ENCODE measurements around the gene SPACA1.
"Not testable (repeated sequence)": the region's sequence is repeated elsewhere in the genome, so short reads cannot be mapped to it uniquely, and the experiment has no call there.

SPACA1 gene, protein sequence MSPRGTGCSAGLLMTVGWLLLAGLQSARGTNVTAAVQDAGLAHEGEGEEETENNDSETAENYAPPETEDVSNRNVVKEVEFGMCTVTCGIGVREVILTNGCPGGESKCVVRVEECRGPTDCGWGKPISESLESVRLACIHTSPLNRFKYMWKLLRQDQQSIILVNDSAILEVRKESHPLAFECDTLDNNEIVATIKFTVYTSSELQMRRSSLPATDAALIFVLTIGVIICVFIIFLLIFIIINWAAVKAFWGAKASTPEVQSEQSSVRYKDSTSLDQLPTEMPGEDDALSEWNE

DNA sequence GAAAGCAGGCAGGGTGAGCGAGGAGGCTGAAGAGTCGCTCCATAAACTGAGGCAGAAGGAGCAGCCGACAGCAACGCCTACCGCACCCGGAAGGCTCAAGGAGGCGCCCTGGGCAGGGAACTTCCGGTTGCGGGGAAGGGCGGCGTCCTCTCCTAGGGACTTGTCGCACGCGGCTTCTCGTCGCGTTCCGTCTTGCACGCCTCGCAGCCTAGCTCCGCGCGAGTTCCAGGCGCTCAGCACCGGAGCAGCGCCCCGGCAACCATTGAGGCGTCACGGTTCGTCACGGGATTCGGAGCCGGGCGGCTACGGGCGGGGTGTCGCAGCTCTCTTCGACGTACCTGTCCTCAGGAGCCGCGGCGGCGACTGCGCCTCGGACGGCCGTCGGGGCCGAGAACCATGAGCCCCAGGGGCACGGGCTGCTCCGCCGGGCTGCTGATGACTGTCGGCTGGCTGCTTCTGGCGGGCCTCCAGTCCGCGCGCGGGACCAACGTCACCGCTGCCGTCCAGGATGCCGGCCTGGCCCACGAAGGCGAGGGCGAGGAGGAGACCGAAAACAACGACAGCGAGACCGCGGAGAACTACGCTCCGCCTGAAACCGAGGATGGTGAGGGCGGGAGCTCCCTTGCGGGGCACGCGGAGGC, at the start of gene SPACA1:
SPACA1 (plus strand) TSS at position 332 of the 641 bp plus-strand sequence; CDS start at position 397, 65 bp downstream.
- H3K4me3 ChIP-seq (ENCODE audit: low read depth, low read length) = no peak within 1 kb of the TSS
- TF ChIP-seq, protein P1, sequence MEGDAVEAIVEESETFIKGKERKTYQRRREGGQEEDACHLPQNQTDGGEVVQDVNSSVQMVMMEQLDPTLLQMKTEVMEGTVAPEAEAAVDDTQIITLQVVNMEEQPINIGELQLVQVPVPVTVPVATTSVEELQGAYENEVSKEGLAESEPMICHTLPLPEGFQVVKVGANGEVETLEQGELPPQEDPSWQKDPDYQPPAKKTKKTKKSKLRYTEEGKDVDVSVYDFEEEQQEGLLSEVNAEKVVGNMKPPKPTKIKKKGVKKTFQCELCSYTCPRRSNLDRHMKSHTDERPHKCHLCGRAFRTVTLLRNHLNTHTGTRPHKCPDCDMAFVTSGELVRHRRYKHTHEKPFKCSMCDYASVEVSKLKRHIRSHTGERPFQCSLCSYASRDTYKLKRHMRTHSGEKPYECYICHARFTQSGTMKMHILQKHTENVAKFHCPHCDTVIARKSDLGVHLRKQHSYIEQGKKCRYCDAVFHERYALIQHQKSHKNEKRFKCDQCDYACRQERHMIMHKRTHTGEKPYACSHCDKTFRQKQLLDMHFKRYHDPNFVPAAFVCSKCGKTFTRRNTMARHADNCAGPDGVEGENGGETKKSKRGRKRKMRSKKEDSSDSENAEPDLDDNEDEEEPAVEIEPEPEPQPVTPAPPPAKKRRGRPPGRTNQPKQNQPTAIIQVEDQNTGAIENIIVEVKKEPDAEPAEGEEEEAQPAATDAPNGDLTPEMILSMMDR (IDR thresholded peaks at IDR 0.05; ENCODE audit: control insufficient read depth, extremely low read depth, insufficient read depth) = no peak
- no peak for DNase-seq (ENCODE audit: low read depth)

DNA sequence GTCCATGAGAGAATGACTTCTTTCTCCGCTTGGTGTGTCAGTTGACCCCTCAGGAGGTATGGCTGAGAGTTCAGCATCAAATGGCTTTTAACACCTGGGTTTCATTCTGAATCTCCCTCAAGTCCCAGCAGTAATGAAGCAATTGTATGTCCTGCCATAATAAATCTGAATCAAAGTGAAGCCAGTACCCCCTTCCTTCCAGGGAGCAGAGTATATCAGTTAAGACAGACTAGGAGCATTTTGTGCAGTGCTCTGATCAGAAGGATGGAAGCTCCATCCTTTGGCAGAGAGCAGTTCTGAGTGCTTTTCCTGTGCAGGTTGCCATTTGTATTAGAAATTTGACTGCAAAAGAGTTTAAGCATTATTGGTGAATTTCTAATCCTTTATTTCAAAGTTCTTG, 46.9 kb upstream of the SPACA1 start:
- TF ChIP-seq, protein P1 (IDR thresholded peaks at IDR 0.05; ENCODE audit: control insufficient read depth, extremely low read depth, insufficient read depth) = no peak
- no peak for DNase-seq (ENCODE audit: low read depth)
- no peak overlapping the region for H3K4me3 ChIP-seq (ENCODE audit: low read depth, low read length)

DNA sequence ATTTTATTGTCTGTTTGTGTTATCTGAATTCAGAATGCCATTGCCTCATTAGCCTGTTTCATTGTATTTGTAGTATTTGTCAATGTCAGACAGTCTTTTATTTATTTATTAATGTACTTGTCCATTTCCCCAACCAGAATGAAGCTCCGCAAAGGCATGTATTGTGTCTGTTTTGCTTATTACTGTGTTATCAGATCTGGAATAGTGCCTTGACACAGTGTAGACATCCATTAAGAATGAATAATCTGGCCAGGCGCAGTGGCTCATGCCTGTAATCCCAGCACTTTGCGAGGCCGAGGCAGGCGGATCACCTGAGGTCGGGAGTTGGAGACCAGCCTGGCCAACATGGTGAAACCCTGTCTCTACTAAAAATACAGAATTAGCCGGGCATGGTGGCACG, 46.4 kb upstream of the SPACA1 start:
- not testable (repeated sequence) for DNase-seq (ENCODE audit: low read depth)

DNA sequence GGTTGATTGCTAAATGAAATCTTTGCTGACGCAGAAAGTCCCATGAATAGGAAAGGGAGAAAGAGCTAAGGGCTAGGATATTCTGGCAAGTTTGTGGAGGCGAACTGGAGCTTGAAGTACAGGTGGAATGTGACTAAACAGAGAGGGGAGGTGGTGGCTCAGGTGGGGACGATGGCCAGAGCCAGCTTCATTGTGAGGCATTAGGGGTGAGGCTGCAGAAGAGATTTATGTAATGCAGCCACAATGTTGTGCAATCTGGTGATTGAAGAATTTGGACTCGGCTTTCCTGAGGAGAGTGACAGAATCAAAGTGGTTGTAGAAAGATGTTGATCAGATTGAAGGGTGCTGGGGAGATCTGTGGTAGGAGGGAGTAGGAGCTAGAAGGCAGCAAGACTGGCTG, 42.9 kb upstream of the SPACA1 start:
- no peak overlapping the region for H3K4me3 ChIP-seq (ENCODE audit: low read depth, low read length)
- DNase-seq (ENCODE audit: low read depth) = no peak
- TF ChIP-seq, protein P1 (IDR thresholded peaks at IDR 0.05; ENCODE audit: control insufficient read depth, extremely low read depth, insufficient read depth) = no peak

More for the DNA sequence above, 46.4 kb upstream of the SPACA1 start:
- not testable (repeated sequence) for H3K4me3 ChIP-seq (ENCODE audit: low read depth, low read length)

DNA sequence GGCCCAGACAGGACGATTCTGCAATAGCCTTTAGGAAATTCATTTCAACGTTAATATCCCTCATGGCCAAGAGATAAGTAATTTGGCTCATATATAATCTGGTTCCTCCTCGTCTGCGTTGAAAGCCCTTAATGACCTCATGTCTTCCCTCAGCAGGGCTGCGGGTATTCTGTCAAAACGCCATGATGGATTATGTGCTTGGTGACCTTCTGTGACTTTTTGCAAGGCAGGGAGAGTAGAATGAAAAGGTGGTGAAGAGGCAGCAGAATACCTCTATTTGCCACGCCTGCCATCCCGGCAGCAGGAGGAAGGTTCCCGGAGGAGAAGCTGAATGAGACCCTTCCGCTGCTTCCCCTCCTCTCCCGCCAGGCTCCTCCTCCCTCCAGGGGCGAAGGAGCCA, 41.1 kb upstream of the SPACA1 start:
- H3K4me3 ChIP-seq (ENCODE audit: low read depth, low read length) = no peak overlapping the region
- no peak for DNase-seq (ENCODE audit: low read depth)
- TF ChIP-seq, protein P1 (IDR thresholded peaks at IDR 0.05; ENCODE audit: control insufficient read depth, extremely low read depth, insufficient read depth) = no peak

DNA sequence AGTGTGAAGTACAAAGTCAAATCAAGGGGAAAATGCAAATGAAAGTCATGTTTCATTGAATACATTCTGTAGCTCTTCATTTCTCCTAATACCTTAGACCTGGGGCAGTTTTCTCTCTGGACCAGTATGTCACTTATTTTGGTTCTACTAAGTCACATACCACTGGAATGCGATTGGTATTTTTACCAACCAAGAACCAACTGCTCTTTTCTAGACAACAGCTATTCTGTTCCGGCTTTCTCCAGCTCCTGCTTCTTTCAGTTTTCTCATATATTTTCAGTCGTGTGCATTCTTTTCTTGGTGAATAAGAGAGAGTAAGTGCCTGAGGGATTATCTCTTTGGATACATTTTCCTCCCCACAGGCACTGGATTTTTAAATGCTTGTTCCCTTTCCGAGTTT, 39.2 kb upstream of the SPACA1 start:
- no peak overlapping the region for H3K4me3 ChIP-seq (ENCODE audit: low read depth, low read length)
- TF ChIP-seq, protein P1 (IDR thresholded peaks at IDR 0.05; ENCODE audit: control insufficient read depth, extremely low read depth, insufficient read depth) = no peak
- DNase-seq (ENCODE audit: low read depth) = no peak

DNA sequence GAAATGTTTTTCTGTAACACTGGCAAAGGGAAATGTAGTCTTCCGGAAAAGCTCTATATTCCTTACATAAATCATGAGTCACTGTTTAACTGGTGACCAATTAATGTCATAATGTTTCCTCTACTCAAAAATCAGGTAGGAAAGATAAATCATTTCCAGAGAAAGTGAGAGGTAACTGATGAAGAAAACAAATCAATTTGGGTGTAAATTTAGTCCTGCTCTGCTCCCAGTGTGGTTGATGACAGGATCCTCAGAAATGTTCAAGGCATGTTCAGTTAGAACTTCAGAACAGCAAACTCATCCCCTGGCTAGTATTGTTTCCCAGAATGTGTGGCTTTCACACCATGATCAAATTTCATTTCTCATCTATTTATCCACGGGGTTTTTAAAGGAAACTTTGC, 38.8 kb upstream of the SPACA1 start:
- DNase-seq (ENCODE audit: low read depth) = no peak
- TF ChIP-seq, protein P1 (IDR thresholded peaks at IDR 0.05; ENCODE audit: control insufficient read depth, extremely low read depth, insufficient read depth) = no peak
- no peak overlapping the region for H3K4me3 ChIP-seq (ENCODE audit: low read depth, low read length)
